Activated T-cell treated with anti-CD3 and anti-CD28 coated beads, Interleukin-2, amount 50 U/mL, for 4 hours (primary cell): Measurements from ENCODE around the gene SUV39H1. TPM values are rescaled to one million over a fixed set of nuclear protein-coding genes. Genes with fewer than 3 reads are reported as not detected.
"Not testable (repeated sequence)": the region's sequence is repeated elsewhere in the genome, so short reads cannot be mapped to it uniquely, and the experiment has no call there.

Source experiments
- ATAC-seq, 2 donors: fragments of 200-7000 bp; cut with Tn5 transposase; one replicate each; pipeline ENCODE4 v1.10.0; 2021
- DNase-seq: peaks from one replicate; pipeline ENCODE4 v3.0.0-alpha.2; 2020
- H3K27me3 Mint-ChIP-seq: one replicate; pipeline ENCODE4 v1.8.0; 2021; ENCODE audit warnings: low read depth, mixed read lengths
- H3K36me3 Mint-ChIP-seq: one replicate; pipeline ENCODE4 v1.8.0; 2022; ENCODE audit warnings: mixed read lengths; ENCODE audit not compliant: insufficient read depth
- H3K4me1 Mint-ChIP-seq: one replicate; pipeline ENCODE4 v1.8.0; 2021; ENCODE audit warnings: low read depth, mixed read lengths
- H3K4me3 Mint-ChIP-seq: one replicate; pipeline ENCODE4 v1.8.0; 2021; ENCODE audit warnings: mild to moderate bottlenecking, moderate library complexity, mixed read lengths
- H3K9me3 Mint-ChIP-seq: one replicate; pipeline ENCODE4 v1.8.0; 2021; ENCODE audit warnings: mixed read lengths
- total RNA-seq, 3 donors: library from RNA; stranded (reverse); gene quantifications; one replicate each; pipeline ENCODE4 v1.2.1, GENCODE V29; 2021

SUV39H1 gene
- total RNA-seq, 3 donors from 2014 or later = 21.2 to 25.5 (median 23.2) TPM

GRCh38 chrX:48680467-48680866 lies 16.1 kb upstream of the SUV39H1 start:
- not testable (repeated sequence) for DNase-seq, H3K27me3 Mint-ChIP-seq, H3K4me3 Mint-ChIP-seq, H3K9me3 Mint-ChIP-seq, ATAC-seq, H3K36me3 Mint-ChIP-seq
- H3K4me1 Mint-ChIP-seq = peaks cover 42% of the 10 kb centered on the region

GRCh38 chrX:48680925-48681324 lies 15.6 kb upstream of the SUV39H1 start:
- not testable (repeated sequence) for DNase-seq, H3K9me3 Mint-ChIP-seq, H3K36me3 Mint-ChIP-seq, H3K4me3 Mint-ChIP-seq, H3K27me3 Mint-ChIP-seq, ATAC-seq
- H3K4me1 Mint-ChIP-seq = peaks cover 45% of the 10 kb centered on the region

GRCh38 chrX:48681539-48682183 lies 14.9 kb upstream of the SUV39H1 start:
- Mint-ChIP-seq H3K36me3 (peaks cover 8% of the 10 kb centered on the region), H3K27me3 (no peaks in the 10 kb centered on the region), H3K9me3 (no peaks in the 10 kb centered on the region), H3K4me1 (peaks cover 51% of the 10 kb centered on the region), H3K4me3 (peak overlapping the region; percentile 29)
- no peak for DNase-seq
- no peak for ATAC-seq

- not testable (repeated sequence) for H3K27me3 Mint-ChIP-seq, H3K9me3 Mint-ChIP-seq, ATAC-seq, DNase-seq
- peaks cover 17% of the 10 kb centered on the region for H3K36me3 Mint-ChIP-seq
- peak overlapping the region; percentile 91 for H3K4me3 Mint-ChIP-seq
- peaks cover 54% of the 10 kb centered on the region for H3K4me1 Mint-ChIP-seq
Observed at GRCh38 chrX:48682795-48683194, 13.7 kb upstream of the SUV39H1 start.

- Mint-ChIP-seq H3K36me3 (peaks cover 18% of the 10 kb centered on the region), H3K9me3 (no peaks in the 10 kb centered on the region), H3K4me3 (peak within 1 kb of the TSS; percentile 91), H3K4me1 (peaks cover 51% of the 10 kb centered on the region), H3K27me3 (no peaks in the 10 kb centered on the region)
- ATAC-seq (peak; percentile 83 to 91), DNase-seq (no peak)
Observed at GRCh38 chrX:48683411-48683982, 13.0 kb upstream of the SUV39H1 start, which contains the start of gene WAS. Gene WAS, plus strand, starts transcription at chrX:48683799. Its CDS starts 55 bp downstream, at chrX:48683854.

- Mint-ChIP-seq H3K27me3 (no peaks in the 10 kb centered on the region), H3K9me3 (no peaks in the 10 kb centered on the region), H3K36me3 (peaks cover 18% of the 10 kb centered on the region), H3K4me1 (peaks cover 51% of the 10 kb centered on the region), H3K4me3 (peak overlapping the region; percentile 91)
- DNase-seq (no peak), ATAC-seq (no peak)
Observed at GRCh38 chrX:48684134-48684533, 12.4 kb upstream of the SUV39H1 start.

- Mint-ChIP-seq H3K9me3 (no peaks in the 10 kb centered on the region), H3K4me1 (peaks cover 49% of the 10 kb centered on the region), H3K36me3 (peaks cover 18% of the 10 kb centered on the region), H3K4me3 (peak overlapping the region; percentile 91), H3K27me3 (no peaks in the 10 kb centered on the region)
- DNase-seq = no peak
- ATAC-seq = no peak
Observed at GRCh38 chrX:48685416-48685815, 11.1 kb upstream of the SUV39H1 start.

GRCh38 chrX:48688531-48689150 lies 7.9 kb upstream of the SUV39H1 start:
- Mint-ChIP-seq H3K9me3 (no peaks in the 10 kb centered on the region), H3K4me1 (peaks cover 32% of the 10 kb centered on the region), H3K36me3 (peaks cover 22% of the 10 kb centered on the region), H3K27me3 (no peaks in the 10 kb centered on the region), H3K4me3 (no peak overlapping the region)
- DNase-seq (no peak), ATAC-seq (no peak)

GRCh38 chrX:48689208-48689920 lies 7.2 kb upstream of the SUV39H1 start:
- no peak for ATAC-seq

GRCh38 chrX:48691746-48692145 lies 4.8 kb upstream of the SUV39H1 start:
- ATAC-seq, H3K27me3 Mint-ChIP-seq, H3K9me3 Mint-ChIP-seq, DNase-seq, H3K4me3 Mint-ChIP-seq: not testable (repeated sequence)
- Mint-ChIP-seq H3K36me3 (peaks cover 13% of the 10 kb centered on the region), H3K4me1 (peaks cover 23% of the 10 kb centered on the region)

More at GRCh38 chrX:48689208-48689920, 7.2 kb upstream of the SUV39H1 start:
- no peaks in the 10 kb centered on the region for H3K27me3 Mint-ChIP-seq
- peaks cover 30% of the 10 kb centered on the region for H3K4me1 Mint-ChIP-seq
- H3K36me3 Mint-ChIP-seq = peaks cover 22% of the 10 kb centered on the region
- DNase-seq = no peak
- no peaks in the 10 kb centered on the region for H3K9me3 Mint-ChIP-seq
- H3K4me3 Mint-ChIP-seq = no peak overlapping the region

GRCh38 chrX:48694776-48695533 lies 1.6 kb upstream of the SUV39H1 start:
- peaks cover 26% of the 10 kb centered on the region for H3K4me1 Mint-ChIP-seq
- no peaks in the 10 kb centered on the region for H3K9me3 Mint-ChIP-seq
- DNase-seq (no peak), ATAC-seq (no peak)
- H3K36me3 Mint-ChIP-seq = peaks cover 9% of the 10 kb centered on the region
- no peaks in the 10 kb centered on the region for H3K27me3 Mint-ChIP-seq
- H3K4me3 Mint-ChIP-seq = peak overlapping the region; percentile 88

- no peaks in the 10 kb centered on the region for H3K9me3 Mint-ChIP-seq
Observed at GRCh38 chrX:48695534-48695896, 1.0 kb upstream of the SUV39H1 start.

GRCh38 chrX:48695925-48696300 lies 621 bp upstream of the SUV39H1 start:
- DNase-seq = no peak
- Mint-ChIP-seq H3K4me3 (peak overlapping the region; percentile 88), H3K36me3 (peaks cover 9% of the 10 kb centered on the region), H3K27me3 (no peaks in the 10 kb centered on the region), H3K4me1 (peaks cover 26% of the 10 kb centered on the region), H3K9me3 (no peaks in the 10 kb centered on the region)
- no peak for ATAC-seq

More at GRCh38 chrX:48695534-48695896, 1.0 kb upstream of the SUV39H1 start:
- DNase-seq = no peak
- H3K27me3 Mint-ChIP-seq = no peaks in the 10 kb centered on the region
- H3K4me1 Mint-ChIP-seq = peaks cover 26% of the 10 kb centered on the region
- ATAC-seq = no peak
- peak overlapping the region; percentile 88 for H3K4me3 Mint-ChIP-seq
- H3K36me3 Mint-ChIP-seq = peaks cover 9% of the 10 kb centered on the region
